Activated CD8-positive, alpha-beta memory T cell treated with anti-CD3 and anti-CD28 coated beads, Interleukin-2, amount 50 U/mL, for 1 hour (primary cell): Measurements from ENCODE around the gene CDK14.

Source experiments
- DNase-seq: peaks from one replicate; pipeline ENCODE4 v3.0.0-alpha.2; 2020; ENCODE audit errors: extremely low read depth

The CDK14 gene

GRCh38 chr7:91196058-91196457 is 599.9 kb downstream of the CDK14 start:
- DNase-seq, result no peak

DNA sequence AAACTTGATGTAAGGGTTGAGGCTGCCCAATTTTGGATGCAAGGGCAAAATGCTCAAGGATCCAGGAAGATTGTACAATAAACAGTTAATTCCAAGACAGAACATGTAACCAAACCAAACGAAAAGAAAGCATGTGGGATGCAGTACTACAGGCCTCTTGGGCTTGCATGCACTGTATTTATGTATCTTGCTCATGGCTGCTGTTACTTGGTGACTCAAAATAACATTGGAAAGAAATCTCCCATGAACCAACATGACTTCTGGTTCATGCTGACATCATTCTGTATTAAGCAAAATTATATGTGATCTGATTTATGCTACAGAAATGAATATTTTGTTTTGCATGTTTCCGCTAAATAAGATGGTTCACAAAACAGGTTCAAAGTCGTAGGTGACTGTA is 602.2 kb downstream of the CDK14 start:
- DNase-seq, result no peak

DNA sequence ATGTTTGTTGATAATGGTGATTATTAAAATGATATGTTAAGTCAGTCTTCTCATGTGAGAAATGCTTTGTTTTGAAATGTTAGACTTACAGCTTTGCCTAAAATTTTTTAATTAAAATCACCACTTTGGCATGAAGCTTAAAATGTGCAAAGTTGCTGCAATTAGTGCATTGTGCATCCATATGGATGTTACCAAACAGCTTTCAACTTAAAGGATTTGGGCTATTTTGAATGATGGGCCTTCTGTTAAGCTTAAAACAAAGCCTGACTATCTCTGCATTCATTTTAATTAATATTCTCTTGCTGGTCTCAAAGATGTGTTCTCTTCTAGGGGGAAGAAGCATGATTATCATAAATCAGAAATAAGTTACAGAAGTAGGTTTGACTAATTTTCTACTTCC is 603.5 kb downstream of the CDK14 start:
- DNase-seq, result no peak

DNA sequence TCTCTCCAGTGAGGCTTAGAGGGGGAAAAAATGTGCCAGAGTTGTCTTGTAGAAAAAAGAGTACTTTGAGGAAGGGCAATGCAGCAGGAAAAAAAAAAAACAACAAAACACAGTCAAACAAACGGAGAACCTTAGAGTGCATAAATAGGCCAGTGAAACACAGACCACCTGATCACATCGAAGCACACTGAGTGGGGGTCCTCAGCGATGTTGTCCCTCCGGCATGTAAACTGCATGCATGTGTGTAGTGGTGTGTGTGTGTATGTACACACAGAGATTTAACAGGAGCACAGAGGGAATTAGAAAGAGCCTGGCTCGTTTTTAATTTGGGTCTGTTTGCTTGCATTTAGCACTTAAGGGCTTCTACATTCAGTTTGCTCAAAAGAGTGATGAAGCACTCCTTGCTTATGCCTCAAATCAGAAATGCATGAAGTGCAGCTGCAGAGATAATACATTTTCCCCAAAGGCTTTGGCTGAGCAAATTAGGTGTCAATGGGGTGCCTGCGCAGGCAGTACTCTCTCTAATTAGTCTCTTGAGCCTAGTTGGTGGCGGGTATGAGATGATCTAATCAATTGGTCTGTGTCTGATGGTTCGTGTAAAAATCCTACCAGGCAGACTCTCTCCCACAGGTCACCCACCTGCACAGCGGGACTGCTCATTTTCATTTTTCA is 605.5 kb downstream of the CDK14 start:
- DNase-seq, result no peak

DNA sequence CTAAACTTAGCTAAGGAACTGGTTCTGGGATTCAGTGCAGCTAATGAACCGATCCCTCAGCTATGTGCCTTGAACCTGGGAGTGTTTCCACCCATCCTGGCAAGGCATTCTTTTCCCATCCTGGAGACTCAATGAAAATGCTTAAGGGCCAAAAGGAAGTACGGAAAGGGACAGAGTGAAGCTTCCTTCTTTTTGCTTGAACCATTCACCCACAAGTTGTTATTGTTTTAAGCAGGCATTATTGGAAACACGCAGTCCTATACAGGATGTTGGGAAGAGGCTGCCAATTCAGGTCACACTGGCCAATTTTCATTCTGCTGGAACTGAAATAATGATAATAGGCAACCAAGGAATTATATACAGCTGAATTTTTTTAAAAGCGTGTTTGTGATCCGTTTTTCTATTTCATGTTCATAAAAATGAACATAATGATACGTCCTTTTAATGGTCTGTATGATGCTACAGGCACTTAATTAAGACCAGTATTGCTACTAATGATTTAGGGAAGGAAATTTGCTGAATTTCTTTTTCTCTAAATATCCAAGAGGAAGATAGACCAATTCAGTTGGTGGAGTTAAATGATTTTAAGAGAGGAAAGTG is 610.3 kb downstream of the CDK14 start:
- no peak for DNase-seq

GRCh38 chr7:91212582-91212981 is 616.5 kb downstream of the CDK14 start:
- no peak for DNase-seq

DNA sequence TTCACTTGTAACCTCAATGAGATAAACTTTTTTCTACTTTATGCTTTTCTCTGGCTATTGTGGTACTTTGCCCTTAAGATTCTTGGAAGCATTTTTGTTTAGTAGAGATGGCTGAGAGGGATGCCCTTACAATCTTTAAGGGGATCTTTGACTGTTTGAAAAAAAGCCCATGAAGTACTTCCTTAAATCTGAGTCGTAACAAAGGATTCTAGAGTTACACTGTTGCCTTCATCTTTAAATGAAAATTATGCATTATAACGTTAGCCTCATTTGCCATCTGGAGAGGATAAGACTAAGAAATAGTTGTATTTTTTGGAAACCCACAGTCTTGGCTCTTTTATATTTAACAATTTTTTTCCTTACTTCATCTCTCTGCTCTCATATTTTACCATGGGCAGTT is 630.3 kb downstream of the CDK14 start:
- no peak for DNase-seq

DNA sequence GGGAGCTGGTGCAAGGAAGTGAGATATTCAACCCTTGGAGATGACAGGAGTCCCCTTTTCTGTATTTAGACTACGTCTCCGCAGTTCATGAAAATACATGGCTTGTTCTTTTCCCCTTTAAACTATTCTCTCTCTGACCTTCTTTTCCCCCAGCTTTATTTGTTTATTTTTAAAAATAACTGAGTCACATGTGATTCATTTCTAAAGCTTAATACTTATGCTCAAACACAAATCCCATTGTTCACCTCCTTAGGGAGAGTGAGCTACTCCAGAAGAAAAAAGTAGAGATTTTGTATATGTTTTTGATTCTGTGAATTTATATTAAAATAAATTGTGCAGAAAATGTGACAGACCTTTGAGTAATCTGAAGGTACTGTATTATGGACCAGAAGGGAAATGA is 632.2 kb downstream of the CDK14 start:
- DNase-seq, result no peak

DNA sequence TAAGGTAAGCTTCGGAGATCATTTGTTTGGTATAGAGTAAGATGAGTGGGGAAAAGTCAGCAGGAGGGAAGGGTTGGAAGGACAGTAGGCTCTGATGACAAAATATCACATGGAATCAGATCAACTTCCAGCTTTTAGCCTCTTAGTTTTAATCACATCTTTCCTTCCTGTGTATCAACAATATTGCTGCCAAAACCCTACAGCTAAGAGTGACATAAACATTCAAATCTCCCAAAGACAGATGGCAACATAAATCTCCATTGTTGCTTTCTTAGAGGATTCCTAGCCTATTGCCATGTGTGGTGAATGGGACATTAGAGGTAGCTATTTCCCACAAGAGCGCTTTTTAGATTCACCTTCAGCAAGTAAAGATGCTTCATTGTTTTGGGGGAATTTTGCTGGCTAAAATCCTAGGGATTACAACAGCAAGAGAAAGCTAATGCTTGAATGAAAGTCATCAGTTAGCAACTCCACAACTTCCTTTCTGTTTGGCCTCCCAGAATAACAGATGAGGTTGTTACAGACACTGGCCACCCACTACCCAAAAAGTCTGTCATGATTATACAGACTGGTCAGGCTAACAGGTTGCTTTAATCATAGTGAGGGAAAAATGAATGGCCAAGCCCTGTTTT is 632.9 kb downstream of the CDK14 start:
- DNase-seq, result no peak

GRCh38 chr7:91230100-91230499 is 634.0 kb downstream of the CDK14 start:
- no peak for DNase-seq

DNA sequence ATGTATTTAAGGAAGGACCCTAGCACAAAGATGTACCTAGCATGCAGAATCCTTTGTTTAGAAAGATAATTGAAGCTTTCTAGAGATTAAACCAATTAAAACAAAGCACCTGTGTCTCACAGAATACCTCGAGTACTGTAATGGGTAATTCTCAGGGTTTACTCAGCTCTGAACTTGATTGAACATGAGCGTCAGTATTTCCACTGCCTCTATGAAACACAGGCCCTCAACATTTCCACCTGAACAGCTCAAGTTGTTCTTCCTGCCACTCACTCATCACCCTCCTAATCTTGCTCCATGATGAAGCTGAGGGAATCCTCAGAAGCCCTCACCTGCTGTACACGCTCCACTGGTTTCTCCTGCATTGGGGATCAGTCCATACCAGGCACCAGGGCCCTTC is 634.4 kb downstream of the CDK14 start:
- DNase-seq, result no peak

- DNase-seq, result no peak
Observed at GRCh38 chr7:91233212-91233611, 637.1 kb downstream of the CDK14 start.

DNA sequence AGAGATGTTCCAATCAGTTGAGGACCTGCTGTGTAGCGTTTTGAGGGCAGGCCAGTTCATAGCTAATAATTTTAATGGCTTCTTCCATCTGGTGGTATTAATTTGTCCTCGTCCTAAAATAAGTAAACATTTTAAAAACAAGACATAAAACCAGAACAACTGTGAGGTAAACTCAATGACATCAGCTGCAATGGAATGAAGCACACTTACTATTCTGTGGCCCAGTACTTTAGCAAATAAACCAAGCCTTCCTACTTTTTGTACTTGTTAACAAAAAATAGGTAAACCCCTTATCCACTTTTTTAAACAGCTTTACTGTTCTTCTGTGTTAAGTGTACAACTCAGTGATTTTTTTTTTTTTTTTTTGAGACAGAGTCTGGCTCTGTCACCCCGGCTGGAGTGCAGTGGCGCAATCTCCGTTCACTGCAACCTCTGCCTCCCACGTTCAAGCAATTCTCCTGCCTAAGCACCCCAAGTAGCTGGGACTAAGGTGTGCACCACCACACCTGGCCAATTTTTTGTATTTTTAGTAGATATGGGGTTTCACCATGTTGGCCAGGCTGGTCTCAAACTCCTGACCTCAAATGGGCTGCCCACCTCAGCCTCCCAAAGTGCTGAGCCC is 639.2 kb downstream of the CDK14 start:
- no peak for DNase-seq

DNA sequence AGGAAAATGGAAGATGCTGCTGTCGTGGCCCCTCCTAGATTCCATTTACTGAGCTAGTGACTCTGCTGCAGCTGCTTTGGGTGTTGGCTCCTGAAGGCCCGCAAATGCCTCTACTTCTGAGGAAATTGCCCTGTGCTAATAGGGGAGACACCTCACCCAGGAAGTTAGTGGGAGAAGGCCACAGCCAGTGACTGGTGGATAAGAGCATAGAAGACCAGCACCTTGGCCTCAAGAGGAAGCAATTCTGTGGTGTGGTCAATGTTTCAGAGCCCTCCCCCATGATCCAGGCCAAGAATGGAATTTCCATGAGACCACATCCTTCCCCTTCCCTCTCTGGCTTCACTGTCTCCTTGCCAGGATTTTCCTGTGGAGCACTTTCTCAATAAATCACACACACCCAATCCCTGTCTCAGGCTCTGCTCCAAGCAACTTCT is 643.1 kb downstream of the CDK14 start:
- DNase-seq, result no peak

- no peak for DNase-seq
Observed at GRCh38 chr7:91239772-91240171, 643.7 kb downstream of the CDK14 start.

GRCh38 chr7:91240376-91240941 is 644.3 kb downstream of the CDK14 start:
- no peak for DNase-seq

GRCh38 chr7:91242097-91242844 is 646.1 kb downstream of the CDK14 start:
- no peak for DNase-seq

DNA sequence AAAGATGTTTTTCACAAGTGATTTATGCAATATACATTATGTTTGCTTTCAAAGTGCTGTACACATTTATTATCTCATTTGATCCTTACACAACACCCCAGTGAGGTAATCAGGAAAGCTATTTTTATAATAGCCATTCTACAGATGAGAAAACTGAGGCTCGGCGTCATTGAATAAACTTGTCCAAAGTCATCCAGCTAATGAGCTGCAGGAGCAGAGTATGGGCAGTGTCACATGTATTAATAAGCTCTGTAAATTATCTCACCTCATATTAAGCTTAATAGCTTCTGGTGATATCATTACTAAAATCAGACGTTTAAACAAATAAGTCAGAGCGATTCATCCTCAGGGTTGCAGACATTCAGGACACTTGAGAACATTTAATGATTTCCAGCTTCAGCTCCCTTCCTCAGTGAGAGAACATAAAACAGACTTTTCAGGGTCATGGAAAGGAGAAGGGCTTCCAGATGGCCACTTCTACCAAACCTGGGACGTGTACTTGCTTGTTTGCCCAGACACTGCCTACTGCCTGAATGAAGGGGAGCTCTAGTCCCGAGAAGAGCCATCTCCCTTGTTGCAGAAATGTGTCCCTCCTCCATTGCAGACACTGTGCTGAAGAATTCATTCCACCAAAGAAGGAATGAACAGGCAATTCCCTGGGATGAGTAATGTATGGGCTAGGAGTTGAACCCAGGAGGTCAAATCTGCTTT is 647.6 kb downstream of the CDK14 start:
- no peak for DNase-seq

DNA sequence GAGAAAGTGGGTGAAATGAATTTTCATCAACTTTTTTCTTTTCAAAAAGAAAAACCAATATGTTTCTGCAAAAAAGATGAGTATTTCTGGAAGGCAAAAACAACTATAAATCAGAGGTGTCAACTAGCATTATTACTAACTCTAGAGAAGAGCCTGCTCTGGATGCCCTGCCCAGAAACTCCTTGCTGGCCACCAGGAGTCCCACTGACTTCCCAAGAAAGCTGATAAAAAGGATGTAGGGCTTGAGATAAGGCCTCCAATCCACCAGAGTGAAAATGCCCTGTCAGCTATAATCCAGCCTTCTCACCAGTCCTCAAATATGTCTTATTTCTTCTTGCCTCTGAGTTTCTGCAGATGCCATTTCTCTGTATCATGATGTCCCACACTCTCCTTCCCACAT is 651.4 kb downstream of the CDK14 start:
- DNase-seq, result no peak

GRCh38 chr7:91248996-91249395 is 652.9 kb downstream of the CDK14 start:
- DNase-seq, result no peak

GRCh38 chr7:91249506-91250233 is 653.5 kb downstream of the CDK14 start:
- DNase-seq, result no peak
